ENCODE measurements around the gene MYF5.

DNA sequence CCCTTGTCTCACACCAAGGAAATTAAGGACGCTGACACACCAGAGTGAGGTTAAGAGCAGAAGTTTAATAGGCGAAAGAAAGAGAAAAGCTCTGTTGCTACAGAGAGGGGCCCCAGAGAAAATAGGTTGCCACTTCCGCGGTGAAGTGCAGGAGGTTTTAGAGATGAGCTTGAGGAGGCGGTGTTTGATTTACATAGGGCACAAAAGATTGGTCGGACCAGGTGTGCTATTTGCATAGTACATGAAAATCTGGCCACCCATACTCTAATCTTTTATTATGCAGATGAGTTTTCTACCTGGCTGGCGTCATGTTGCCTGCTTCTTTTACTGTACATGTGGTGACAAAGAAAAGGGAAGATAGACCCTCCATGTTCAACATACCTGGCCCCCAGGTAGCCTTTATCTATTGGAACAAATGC is 32.6 kb upstream of the MYF5 start:
- TF ChIP-seq, protein P1, sequence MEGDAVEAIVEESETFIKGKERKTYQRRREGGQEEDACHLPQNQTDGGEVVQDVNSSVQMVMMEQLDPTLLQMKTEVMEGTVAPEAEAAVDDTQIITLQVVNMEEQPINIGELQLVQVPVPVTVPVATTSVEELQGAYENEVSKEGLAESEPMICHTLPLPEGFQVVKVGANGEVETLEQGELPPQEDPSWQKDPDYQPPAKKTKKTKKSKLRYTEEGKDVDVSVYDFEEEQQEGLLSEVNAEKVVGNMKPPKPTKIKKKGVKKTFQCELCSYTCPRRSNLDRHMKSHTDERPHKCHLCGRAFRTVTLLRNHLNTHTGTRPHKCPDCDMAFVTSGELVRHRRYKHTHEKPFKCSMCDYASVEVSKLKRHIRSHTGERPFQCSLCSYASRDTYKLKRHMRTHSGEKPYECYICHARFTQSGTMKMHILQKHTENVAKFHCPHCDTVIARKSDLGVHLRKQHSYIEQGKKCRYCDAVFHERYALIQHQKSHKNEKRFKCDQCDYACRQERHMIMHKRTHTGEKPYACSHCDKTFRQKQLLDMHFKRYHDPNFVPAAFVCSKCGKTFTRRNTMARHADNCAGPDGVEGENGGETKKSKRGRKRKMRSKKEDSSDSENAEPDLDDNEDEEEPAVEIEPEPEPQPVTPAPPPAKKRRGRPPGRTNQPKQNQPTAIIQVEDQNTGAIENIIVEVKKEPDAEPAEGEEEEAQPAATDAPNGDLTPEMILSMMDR (IDR thresholded peaks at IDR 0.05; ENCODE audit: low read length): no peak
- no peak for TF ChIP-seq EZH2 (IDR thresholded peaks at IDR 0.05; ENCODE audit: borderline replicate concordance, low read length)
